NOMO-1 treated with dmso at 0.1 percent for 144 hours (cell line): ENCODE results near the gene FBXO42.
"Not testable (repeated sequence)": the region's sequence is repeated elsewhere in the genome, so short reads cannot be mapped to it uniquely, and the experiment has no call there.

Experiments
- DNase-seq: peaks from one replicate; lab custom pipeline; 2025; ENCODE audit not compliant: unreplicated experiment; lab: John Stamatoyannopoulos, UW

FBXO42 gene

GRCh38 chr1:16372535-16373285 lies 20.4 kb upstream of the FBXO42 start:
- no peak for DNase-seq

- DNase-seq: peak; percentile 26
These were observed 19.4 kb upstream of the FBXO42 start for GRCh38 chr1:16371725-16372124.

- no peak for DNase-seq
These were observed 17.5 kb upstream of the FBXO42 start for GRCh38 chr1:16369821-16370220.

GRCh38 chr1:16367968-16368890 lies 15.9 kb upstream of the FBXO42 start:
- DNase-seq: no peak

- DNase-seq: peak; percentile 84
These were observed 15.1 kb upstream of the FBXO42 start for GRCh38 chr1:16367258-16367967.

- peak; percentile 97 for DNase-seq
These were observed 14.5 kb upstream of the FBXO42 start, which contains the start of gene SZRD1 for GRCh38 chr1:16366722-16367257. Gene SZRD1 (plus strand): TSS chr1:16367242. CDS start chr1:16367258, 16 bp downstream.

GRCh38 chr1:16365146-16365498 lies 12.8 kb upstream of the FBXO42 start:
- peak; percentile 13 for DNase-seq

- DNase-seq: no peak
These were observed 4.6 kb upstream of the FBXO42 start for GRCh38 chr1:16356867-16357266.

GRCh38 chr1:16354619-16355018 lies 2.3 kb upstream of the FBXO42 start:
- DNase-seq: no peak

GRCh38 chr1:16352842-16353535 lies 709 bp upstream of the FBXO42 start:
- DNase-seq: no peak

GRCh38 chr1:16351456-16351993 lies 755 bp downstream of the FBXO42 start:
- DNase-seq: no peak

- DNase-seq: no peak
These were observed 2.4 kb downstream of the FBXO42 start for GRCh38 chr1:16349847-16350406.

- no peak for DNase-seq
These were observed 3.7 kb downstream of the FBXO42 start for GRCh38 chr1:16348414-16349182.

GRCh38 chr1:16343276-16343675 lies 9.0 kb downstream of the FBXO42 start:
- DNase-seq: not testable (repeated sequence)

- DNase-seq: no peak
These were observed 9.8 kb downstream of the FBXO42 start for GRCh38 chr1:16342331-16343062.

GRCh38 chr1:16340673-16341072 lies 11.6 kb downstream of the FBXO42 start:
- DNase-seq: no peak

- no peak for DNase-seq
These were observed 13.3 kb downstream of the FBXO42 start for GRCh38 chr1:16338961-16339360.

GRCh38 chr1:16334655-16335340 lies 17.5 kb downstream of the FBXO42 start:
- no peak for DNase-seq
